WERI-Rb-1 (cell line): ENCODE results near the gene FHIT.
A peak's percentile ranks its signal among the peaks of the same experiment; 100 is the strongest.

Experiments used
- DNase-seq: peaks from one replicate; pipeline ENCODE4 v3.0.0-alpha.2; 2020
- H3K27ac ChIP-seq: fragments of 250-450 bp; sonication (Bioruptor Pico); 2 replicates; pipeline ENCODE4 v1.5.1; 2020; ENCODE audit warnings: mild to moderate bottlenecking, moderate library complexity
- H3K27me3 ChIP-seq: fragments of 250-450 bp; sonication (Bioruptor Pico); 2 replicates; pipeline ENCODE4 v1.5.1; 2021; ENCODE audit warnings: mild to moderate bottlenecking, low read depth, moderate library complexity; ENCODE audit not compliant: insufficient read depth, severe bottlenecking
- H3K36me3 ChIP-seq: fragments of 250-450 bp; sonication (Bioruptor Pico); 2 replicates; pipeline ENCODE4 v1.5.1; 2020; ENCODE audit warnings: mild to moderate bottlenecking, moderate library complexity
- H3K4me3 ChIP-seq: 2 replicates; pipeline ENCODE4 v1.5.1; 2011; ENCODE audit warnings: low read depth, mild to moderate bottlenecking, control low read depth, low read length
- H3K9me3 ChIP-seq: fragments of 250-450 bp; sonication (Bioruptor Pico); 2 replicates; pipeline ENCODE4 v1.5.1; 2021; ENCODE audit warnings: mild to moderate bottlenecking, moderate library complexity; ENCODE audit not compliant: severe bottlenecking
- CTCF ChIP-seq: IDR thresholded peaks from 2 replicates; pipeline ENCODE4 v1.5.1; 2011; ENCODE audit warnings: low read depth, mild to moderate bottlenecking, control low read depth, inconsistent platforms, low read length

FHIT gene

GRCh38 chr3:61227799-61228198 is 23.5 kb downstream of the FHIT start:
- Histone ChIP-seq H3K27me3 (no peaks in the 10 kb centered on the region), H3K27ac (no peak overlapping the region), H3K36me3 (no peaks in the 10 kb centered on the region), H3K4me3 (no peak overlapping the region), H3K9me3 (no peaks in the 10 kb centered on the region)
- DNase-seq = no peak
- TF ChIP-seq CTCF = no peak

GRCh38 chr3:61226166-61226686 is 25.0 kb downstream of the FHIT start:
- TF ChIP-seq CTCF = no peak
- no peak overlapping the region for H3K27ac ChIP-seq
- H3K4me3 ChIP-seq = no peak overlapping the region
- H3K9me3 ChIP-seq = no peaks in the 10 kb centered on the region
- H3K36me3 ChIP-seq = no peaks in the 10 kb centered on the region
- no peaks in the 10 kb centered on the region for H3K27me3 ChIP-seq
- no peak for DNase-seq

- no peaks in the 10 kb centered on the region for H3K27me3 ChIP-seq
- H3K36me3 ChIP-seq = no peaks in the 10 kb centered on the region
- DNase-seq = peak; percentile 34
- H3K4me3 ChIP-seq = no peak overlapping the region
- no peak overlapping the region for H3K27ac ChIP-seq
- no peak for TF ChIP-seq CTCF
- H3K9me3 ChIP-seq = no peaks in the 10 kb centered on the region
Measured at GRCh38 chr3:61224823-61225222, 26.4 kb downstream of the FHIT start.

- H3K27ac ChIP-seq = no peak overlapping the region
- DNase-seq = no peak
- H3K36me3 ChIP-seq = no peaks in the 10 kb centered on the region
- H3K9me3 ChIP-seq = no peaks in the 10 kb centered on the region
- no peaks in the 10 kb centered on the region for H3K27me3 ChIP-seq
- no peak for TF ChIP-seq CTCF
- no peak overlapping the region for H3K4me3 ChIP-seq
Measured at GRCh38 chr3:61223451-61223850, 27.8 kb downstream of the FHIT start.

- DNase-seq = no peak
Measured at GRCh38 chr3:61222467-61222866, 28.8 kb downstream of the FHIT start.

More at GRCh38 chr3:61222467-61222866, 28.8 kb downstream of the FHIT start:
- no peak overlapping the region for H3K4me3 ChIP-seq
- H3K27ac ChIP-seq = no peak overlapping the region
- no peak for TF ChIP-seq CTCF
- no peaks in the 10 kb centered on the region for H3K9me3 ChIP-seq
- no peaks in the 10 kb centered on the region for H3K36me3 ChIP-seq
- H3K27me3 ChIP-seq = no peaks in the 10 kb centered on the region
